ENCODE measurements around the gene SPHK1.

- TF ChIP-seq CREB5 (CRISPR knock-in tag; IDR thresholded peaks at IDR 0.05; ENCODE audit: low read depth) (no peak), ARNTL (CRISPR knock-in tag; IDR thresholded peaks at IDR 0.05; ENCODE audit: borderline replicate concordance, low read depth) (no peak), TCF4 (CRISPR knock-in tag; IDR thresholded peaks at IDR 0.05; ENCODE audit: borderline replicate concordance) (no peak), ISL1 (CRISPR knock-in tag; IDR thresholded peaks at IDR 0.05) (no peak), ZNF565 (CRISPR knock-in tag; conservative IDR thresholded peaks at IDR 0.05; ENCODE audit: low read depth) (no peak), ZFP3 (CRISPR knock-in tag; IDR thresholded peaks at IDR 0.05) (no peak), ZNF70 (CRISPR knock-in tag; IDR thresholded peaks at IDR 0.05) (no peak), POU6F1 (CRISPR knock-in tag; IDR thresholded peaks at IDR 0.05; ENCODE audit: borderline replicate concordance, low read depth) (no peak)
Observed at GRCh38 chr17:76359375-76359774, 25.0 kb upstream of the SPHK1 start.

Data from SK-N-SH treated with all-trans-retinoic acid at 6 μM for 48 hours (cell line).